IPS-NIHi7 (cell line): Measurements from ENCODE around the gene N4BP3.

ENCODE experiments used
- DNase-seq: peaks from one replicate; pipeline ENCODE4 v3.0.0; 2012; ENCODE audit warnings: mixed read lengths; ENCODE audit errors: extremely low spot score

Gene N4BP3

DNA sequence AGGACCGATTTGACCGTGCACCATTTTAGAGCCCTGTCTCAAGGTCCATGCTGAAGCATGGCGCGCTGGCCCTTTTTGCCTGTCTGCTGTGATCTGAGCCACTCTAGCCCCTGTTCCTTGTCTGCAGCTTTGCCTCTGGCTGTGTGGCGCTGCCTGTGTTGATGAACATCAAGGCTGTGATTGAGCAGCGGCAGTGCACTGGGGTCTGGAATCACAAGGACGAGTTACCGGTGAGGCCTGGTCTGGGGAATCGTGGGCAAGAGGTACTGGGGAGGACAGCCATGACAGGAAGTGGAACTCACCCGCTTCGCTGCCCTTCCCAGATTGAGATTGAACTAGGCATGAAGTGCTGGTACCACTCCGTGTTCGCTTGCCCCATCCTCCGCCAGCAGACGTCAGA, 34.1 kb downstream of the N4BP3 start:
- DNase-seq: no peak

DNA sequence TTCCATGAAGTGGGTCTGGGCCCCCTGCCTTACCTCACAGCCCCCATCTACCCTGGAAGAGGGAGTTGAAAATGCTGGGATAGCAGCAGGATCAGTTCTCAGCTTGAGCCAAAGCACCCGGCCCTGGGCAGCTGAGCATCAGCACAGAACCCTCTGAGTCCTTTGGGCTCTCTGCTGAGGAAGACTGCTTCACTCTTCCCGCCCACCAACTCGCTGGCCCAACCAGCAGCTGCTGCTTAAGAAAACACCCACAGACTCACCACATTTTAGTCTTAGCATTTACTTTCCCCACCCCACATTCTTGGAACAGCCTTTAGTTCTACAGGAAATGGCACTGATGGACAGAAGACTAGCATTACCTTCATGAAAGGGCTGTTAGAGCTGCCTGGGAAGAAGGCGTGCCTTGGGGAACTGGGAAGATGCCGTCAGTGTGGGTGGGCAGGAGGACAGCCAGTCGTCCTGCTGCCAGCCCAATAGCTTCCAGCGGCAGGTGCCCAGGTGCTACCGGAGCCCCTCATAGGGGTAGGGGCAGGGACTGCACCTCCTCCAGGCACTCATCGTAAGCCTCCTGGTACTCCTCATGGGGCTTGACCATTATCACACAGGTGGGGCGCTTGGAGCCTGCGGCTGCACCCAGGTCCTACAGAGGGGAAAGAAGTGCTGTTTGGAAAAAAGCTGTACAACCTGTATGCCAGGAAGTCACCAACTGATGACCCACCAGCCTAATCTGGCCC, 36.0 kb downstream of the N4BP3 start:
- DNase-seq: no peak

DNA sequence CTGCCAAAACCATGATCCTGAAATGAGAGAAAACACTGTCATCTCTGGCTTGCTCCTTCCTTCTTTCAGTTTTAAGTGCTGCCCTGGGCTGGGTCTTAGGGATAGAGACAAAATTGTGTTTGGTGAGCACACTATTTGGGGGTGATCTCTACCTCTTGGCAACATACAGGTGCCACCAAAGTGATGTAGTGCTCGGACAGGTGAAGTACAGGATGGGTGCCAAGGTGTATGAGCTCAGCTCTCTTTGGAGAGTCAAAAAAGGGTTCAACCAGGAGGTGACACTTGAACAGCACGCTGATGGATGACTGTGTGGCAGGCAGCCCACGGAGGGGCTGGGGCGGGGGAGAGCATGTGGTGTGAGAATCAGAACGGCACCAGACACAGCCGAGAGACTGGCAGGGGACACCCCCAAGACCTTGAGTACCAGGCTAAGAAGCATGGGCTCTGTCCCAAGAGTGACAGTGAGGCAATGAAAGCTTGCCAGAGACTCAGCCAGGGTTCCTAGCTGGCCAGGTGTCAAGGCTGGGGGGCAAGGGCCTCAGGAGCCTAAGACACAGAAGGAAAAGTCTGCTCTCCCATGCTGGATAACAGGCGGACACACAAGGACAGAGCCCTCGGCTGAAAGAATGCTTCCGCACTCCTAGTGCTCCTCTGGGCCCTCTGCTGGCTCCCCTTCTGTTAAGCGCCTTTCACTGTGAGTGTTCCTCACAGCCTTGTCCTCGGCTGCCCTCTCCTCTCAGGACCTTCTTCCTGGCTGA, 37.8 kb downstream of the N4BP3 start:
- no peak for DNase-seq

DNA sequence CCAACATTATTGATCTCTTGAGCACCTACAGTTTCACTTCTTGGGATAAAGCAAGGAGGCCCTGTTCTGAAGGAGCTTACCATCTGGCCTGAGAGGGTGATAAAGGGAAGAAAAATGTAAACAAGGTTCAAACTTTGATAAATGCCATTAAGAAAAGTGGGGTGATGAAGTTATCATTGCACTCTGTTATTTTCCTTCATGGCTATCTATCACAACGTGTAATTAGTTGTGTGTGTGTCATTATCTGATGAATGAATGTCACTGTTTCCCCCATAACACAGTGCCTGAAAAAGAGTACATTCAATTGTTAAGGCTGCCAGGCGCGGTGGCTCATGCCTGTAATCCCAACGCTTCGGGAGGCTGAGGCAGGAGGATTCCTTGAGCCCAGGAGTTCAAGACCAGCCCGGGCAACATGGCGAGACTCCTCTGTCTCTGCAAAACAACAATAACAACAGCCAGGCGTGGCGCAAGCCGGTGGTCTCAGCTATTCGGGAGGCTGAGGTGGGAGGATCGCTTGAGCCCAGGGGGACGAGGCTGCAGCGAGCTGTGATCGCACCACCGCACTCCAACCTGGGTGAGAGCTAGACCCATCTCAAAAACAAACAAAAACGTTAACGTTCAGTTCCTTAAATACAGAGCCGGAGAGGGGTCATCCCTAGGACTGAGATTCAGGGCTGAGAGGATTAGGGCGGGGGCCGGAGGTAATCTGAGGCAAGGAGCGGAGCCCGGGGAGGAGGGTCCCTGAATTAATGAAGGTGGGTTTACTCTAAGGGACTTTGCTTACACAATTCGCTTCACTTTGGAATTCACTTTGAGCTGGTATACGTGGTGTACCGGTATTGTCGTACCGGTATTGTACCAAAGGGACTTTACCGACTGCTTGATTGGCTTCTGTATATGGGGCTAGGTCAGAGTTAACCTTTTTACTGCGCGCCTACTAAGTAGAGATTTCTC, 39.4 kb downstream of the N4BP3 start:
- DNase-seq: no peak

DNA sequence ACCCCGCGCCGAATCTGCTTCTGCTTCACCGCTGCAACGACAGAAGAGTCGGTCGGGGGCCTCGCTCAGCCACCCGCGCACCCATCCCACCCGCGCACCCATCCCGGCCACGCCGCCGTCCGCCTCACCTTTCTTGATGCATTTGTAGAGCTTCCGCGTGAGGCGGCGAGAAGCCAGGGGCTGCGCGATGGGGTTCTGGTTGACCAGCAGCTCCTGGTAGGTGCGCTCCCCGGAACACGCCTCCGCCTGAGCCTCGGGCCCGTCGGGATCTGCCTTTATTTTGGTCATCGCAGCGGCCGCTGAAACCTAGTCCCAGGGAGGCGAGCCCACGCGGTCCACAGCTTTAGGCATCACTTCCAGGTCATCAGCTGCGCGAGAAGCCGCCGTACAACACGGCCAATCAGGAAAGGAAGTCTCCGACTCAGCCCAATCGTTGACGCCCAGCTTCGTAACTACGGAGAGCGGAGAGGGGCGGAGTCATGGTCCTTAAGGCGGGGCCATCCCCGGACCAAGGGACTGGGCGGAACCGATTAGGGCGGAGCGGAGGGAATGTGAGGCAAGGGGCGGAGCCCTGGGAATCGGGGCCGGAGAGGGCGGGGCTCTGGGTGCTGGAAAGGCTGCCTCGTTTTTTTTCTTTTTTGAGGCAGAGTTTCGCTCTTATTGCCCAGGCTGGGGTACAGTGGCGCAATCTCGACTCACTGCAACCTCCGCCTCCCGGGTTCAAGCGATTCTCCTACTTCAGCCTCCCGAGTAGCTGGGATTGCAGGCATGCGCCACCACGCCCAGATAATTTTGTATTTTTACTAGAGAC, 40.4 kb downstream of the N4BP3 start, which contains the start of gene NHP2:
NHP2 (minus strand) TSS at position 356 of the 811 bp plus-strand sequence; CDS start at position 288, 68 bp downstream.
- peak; percentile 96 for DNase-seq

DNA sequence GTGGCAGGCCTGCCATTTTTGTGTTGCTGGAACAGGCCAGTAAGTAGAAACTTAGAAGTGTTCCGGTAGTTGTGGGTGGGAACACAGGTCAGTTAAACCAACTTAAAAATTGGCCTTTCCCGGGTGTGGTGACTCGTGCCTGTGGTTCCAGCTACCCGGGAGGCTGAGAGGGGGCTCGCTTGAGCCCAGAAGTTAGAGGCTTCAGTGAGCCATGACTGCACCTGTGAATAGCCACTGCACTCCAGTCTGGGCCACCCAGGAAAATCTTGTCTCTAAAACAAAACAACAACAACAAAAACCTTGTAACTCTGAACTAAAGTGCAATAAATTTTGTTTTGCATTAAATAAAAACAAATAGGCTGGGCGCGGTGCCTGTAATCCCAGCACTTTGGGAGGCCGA, 41.7 kb downstream of the N4BP3 start:
- no peak for DNase-seq

DNA sequence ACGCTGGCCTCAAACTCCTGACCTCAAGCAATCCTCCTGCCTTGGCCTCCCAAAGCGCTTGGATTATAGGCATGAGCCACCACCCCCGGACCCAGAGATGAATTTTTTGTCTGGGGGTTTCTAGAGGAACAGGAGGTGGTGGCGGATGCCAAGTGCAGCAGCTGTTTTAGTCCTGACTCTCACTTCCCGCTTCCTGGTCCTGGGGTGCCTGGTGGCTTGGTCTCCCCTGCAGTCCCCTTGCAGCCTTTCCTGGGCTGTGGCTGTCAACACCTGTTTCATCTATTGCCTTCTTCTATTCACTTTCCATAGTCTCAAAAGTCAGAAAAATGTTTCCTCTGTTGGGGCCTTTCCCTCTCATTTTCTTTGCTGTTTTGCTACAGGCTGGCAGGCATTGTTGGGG, 46.8 kb downstream of the N4BP3 start:
- no peak for DNase-seq

DNA sequence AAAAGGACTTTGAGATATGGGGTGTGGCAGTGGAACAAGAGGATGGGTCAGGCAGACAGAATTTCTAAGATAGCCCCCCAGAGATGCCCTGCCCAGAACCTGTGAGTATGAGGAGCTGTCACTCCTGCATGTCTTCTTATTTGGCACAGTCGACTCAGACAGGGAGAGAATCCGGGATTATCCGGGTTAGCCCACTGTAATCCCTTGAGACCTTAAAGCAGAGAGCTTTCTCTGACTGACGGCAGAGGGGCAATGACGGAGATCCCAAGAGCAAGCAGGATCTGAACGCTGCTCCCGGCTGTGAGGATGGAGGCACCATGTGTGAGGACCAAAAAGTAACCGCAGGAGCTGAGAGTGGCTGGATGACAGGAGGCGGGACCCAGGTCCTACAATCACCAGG, 49.1 kb downstream of the N4BP3 start:
- DNase-seq: no peak

DNA sequence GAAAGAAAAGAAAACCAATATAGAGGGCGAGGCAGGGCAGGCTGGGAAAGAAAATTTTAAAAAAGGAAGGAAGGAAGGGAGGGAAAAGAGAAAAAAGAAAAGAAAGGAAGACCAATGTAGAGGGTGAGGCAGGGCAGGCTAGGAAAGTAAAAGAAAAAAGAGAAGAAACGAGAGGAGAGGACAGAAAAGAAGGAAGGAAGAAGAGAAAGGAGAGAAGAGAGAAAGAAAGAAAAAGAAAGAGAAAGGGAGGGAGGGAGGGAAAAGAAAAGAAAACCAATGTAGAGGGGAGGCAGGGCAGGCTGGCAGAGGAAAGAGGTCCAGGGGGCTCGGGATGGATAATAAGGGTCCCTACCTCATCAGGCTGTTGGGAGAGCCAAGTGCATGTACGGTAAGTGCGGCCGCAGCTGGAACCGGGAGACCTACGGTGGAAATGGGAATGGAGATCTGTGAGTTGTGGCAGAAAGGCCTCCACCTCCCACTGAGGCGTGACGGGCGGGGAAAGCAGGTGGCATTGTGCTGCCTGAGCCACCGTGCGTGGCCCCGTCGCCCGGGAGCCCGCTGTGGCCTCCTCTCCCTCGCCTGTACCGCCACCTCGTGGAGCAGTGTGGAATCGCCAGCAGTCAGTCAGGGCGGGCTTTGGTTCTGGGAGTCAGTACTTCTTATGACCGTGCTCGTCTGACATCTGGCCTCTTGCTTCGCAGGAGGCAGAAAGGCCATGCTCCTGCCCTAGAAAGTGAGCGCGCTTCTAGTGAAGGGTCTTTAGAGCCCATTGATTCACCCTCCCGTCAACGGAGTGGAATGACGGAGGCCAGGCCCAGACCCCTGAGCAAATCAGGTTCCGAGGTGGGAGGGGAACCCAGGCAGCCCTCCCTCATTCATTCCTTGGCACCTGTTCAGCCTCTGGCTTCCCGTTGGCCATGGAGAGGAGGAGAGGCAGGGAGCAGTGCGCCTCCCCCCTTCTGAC, 50.7 kb downstream of the N4BP3 start:
- peak; percentile 92 for DNase-seq

DNA sequence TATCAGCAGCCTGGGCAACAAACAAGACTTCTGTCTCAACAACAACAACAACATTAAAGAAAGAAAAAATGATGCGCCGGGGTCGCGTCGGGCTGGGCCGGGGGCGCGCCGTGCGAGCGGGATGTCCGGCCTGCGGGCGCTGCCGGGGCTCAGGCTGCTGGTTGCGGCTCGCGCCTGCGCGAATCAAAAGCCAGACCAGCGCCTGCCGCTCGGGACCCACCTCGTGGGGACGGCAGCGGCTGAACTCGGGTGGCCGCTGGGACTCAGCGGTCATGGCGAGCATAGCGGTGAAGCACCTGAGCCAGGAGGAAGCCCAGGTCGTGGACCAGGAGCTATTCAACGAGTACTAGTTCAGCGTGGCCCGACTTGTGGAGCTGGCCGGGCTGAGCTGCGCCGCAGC, 52.2 kb downstream of the N4BP3 start:
- DNase-seq: no peak

DNA sequence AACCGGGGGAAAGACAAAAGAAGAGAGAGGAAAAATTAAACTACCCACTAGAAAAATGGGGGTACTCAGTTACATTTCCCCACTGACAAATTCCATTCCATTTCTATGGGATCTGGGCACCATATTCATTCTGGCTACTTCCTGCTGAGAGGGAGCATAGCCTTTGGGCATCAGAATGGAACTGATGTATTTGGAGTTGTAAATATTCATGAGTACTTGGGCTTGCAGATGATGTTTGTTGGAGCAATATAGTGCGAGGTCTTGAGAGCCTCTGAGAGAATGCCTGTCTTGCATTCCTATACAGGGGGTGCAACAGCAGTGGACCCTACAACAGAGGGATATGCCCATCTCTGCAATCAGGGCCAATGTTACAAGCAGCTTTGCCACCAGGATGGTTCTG, 57.1 kb downstream of the N4BP3 start:
- DNase-seq: no peak

DNA sequence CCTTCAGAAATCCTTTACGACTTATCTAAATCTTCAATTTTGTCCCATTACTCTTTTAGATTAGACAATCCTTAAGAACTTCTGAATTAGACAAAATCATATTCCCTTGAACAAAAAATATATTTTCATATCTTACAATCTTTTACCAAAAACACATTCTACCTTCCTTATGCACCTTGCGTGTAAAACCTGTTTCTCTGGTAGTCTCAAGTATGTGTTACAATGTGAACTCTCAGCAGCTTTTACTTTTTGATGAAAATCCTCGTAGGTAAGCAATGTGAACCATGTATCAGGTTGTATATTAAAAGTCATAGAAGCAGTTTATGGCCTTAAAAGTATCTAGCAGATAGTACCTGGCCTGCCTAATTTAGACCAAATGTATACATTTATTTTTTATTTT, 61.1 kb downstream of the N4BP3 start:
- DNase-seq: no peak
